A204.1 (cell line): Measurements from ENCODE around the gene PCNX4.

Source experiments
- FAIRE-seq: peaks from 2 replicates; lab custom pipeline; 2012; peaks lifted over from hg19 to GRCh38; lab: Jason Lieb, UNC

PCNX4 gene

DNA sequence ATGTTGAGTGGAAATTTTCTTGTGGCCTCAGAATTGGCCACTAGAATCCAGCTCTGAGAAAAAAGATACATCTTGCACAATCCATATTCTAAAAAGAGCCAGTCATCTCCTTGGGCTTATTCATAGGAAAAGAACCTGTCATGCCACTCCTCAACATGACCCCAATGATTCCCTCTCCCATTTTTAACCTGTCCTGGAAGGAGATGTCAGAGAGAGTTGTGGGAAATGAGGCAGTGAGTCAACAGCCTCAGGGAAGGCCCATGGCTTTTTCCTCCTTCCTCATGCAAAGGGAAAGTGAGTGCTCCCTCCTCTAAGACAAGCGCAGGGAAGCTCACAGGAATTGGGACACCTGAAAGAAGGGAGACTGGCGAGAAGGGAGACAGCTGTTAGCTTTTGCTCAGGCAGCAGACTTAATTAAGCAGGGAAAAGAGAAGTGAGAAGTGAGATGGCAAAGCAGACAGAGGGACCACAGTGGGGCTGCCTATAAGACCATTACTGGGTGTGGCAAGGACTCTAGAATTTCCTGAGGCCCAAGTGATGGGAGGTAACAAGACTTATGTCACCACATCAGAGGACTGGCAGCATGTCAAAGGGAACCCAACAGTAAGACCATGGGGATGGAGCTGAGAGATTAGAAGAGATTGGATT, 83.7 kb downstream of the PCNX4 start:
- FAIRE-seq = no peak

DNA sequence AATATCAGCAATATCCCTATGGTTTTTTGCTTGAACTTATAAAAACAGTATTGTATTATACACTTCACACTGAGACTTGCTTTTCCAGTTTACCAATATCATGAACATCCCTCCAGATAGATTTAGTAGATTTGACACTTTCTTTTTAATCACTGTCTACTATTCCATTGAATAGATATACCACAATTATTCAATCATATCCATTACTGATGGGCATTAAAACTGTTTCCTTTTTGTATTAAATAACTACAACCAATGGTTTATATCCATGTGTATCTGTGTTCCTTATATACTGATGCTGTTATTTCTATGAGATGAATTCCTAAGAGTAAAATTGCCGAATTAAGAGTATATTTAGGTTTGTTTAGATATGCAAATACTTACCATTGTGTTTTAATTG, 86.4 kb downstream of the PCNX4 start:
- FAIRE-seq = no peak

DNA sequence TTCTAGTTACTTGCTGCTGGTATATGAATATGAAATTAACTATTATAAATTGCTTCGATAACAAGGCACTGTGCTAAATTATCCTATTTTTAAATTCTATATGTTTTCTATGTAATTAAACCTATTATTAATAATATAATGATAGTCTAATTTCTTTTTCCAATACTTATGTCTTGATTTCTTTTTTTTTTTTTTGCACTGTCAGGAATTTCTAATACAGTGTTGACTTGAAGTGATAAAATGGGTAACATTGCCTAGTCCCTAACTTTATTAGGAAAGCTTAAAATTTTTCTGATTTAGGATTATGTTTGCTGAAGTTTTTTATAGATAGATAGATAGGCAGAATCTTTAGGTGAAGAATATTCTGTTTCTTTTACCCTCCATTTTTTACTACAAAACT, 87.1 kb downstream of the PCNX4 start:
- FAIRE-seq = peak; percentile 53

DNA sequence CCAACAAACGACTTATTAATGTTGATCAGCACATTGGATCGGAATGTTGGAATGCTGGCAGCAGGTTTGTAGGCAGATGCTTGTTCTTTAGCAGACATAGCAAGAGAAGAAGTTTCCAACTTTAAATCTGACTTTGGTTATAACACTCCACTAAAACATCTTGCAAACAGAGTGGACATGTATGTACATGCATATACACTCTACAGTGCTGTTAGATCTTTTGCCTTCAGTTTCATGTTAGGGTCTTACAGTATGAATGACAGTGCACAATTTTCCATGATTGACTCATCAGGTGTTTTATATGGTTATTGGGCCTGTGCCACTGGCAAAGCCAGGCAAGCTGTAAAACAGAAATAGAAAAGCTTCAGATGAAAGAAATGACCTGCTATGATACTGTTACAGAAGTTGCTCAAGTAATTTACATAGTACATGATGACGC, 87.7 kb downstream of the PCNX4 start:
- FAIRE-seq = no peak

DNA sequence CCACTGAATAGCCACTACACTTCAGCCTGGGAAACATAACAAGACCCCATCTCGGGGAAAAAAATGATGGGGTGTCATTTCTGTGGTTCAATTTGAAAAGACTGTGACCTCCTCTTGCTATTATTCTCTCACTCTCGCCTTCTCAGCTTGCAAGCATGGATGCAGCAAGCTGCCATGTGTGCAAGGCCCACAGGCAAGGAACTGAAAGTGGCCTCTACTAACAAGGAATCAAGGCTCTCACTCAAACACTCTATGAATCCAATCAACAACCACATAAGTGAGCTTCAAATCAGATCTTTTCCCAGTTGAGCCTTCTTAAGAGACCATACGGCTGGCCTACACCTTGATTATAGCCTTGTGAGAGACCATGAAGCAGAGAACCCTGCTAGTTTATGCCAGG, 91.4 kb downstream of the PCNX4 start:
- FAIRE-seq = no peak

DNA sequence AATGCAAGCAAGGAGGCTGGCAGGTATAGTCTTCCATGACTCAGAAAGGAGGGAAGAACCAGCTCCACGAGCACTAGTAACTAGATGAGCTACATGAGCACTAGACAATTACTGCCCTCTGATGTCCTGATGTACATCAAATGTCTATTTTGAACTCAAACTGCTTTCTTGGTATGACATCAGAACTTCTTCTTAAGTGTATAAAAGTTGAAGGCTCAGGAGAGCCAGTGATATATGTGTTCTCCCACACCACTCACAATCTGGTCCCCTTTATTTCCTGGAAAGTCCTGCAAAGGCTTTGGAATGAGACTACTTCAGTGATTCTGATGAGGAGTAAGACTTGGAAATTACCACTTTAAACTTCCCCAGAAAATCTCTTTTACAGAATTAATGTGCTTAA, 92.0 kb downstream of the PCNX4 start:
- FAIRE-seq = no peak

DNA sequence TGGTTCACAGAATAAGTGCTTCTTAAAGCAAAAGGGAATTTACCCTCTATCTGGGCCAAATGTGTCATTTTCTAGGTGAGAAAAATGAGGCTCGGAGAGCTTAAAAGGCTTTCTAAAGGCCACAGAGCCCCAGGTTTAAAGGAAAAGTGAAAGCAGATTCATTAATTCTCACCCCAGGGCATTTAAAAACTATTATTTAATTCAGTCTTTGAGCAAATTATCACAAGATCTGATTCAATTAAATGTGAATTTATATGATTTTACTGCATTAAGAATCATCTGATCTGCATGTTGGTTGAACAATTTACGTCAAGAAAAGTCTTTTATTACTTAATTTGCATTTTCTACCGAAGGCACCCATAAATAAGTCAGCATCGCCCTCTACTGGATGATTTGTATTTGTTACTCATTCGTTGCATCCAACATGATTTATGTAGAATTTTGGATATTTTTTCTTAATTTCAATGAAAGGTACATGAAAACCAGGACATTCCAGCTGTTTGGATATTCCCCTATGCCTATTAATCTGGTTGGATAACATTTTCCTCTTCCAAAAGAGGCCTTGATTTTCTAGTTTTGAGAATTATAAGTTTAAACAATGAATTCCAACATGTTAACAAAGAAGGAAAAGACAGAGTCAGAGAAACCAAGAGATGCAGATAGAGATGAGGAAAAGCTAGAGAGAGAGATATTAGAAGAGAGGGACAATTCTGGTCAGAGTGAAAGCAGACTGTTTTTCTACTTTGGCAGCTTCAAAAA, 92.6 kb downstream of the PCNX4 start:
- peak; percentile 97 for FAIRE-seq

DNA sequence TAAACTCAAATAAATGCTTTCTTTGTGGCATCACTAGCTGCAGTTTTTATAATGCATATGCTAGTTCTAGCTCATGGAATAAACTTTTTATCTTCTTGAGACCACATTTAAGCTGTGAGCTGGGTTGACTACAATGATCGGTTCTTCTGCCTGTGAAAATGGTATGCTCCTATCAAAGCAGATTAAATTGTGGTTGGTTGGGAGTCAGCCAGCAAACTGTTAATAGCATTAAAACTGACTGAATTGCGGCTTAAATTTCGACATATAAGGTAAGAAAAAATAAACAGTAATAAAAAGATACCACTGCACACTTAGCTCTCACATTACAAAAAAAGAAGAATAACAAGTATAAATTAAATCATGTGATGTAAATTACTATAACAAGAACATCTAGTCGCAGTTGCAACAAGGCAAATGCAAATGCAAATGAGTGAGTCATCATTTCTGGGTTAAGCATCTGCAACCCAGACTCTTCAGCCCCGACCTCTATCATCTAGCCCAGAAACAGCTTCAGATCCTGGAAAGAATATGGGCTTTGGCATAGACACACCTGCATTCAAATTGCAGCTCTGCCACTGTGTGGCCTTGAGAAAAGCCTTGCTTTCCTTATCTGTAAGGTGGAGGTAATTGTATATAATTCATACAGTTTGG, 93.3 kb downstream of the PCNX4 start:
- FAIRE-seq = no peak

DNA sequence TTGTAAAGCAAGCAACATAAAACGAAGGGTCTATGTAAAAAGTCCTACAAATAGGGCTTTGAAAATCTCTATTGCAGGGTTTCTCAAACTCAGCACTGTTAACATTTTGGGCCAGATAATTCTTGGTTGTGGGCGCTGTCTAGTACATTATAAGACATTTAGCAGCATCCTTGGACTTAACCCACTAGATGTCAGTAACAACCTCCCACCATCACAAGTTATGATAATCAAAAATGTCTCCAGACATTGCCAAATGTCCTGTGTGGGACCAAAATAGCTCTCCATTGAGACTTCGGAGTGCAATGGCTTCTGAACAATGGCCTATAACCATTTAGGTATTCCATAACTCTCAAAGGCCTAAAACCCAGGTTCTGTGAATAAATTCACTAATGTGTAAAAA, 96.4 kb downstream of the PCNX4 start:
- FAIRE-seq = no peak

DNA sequence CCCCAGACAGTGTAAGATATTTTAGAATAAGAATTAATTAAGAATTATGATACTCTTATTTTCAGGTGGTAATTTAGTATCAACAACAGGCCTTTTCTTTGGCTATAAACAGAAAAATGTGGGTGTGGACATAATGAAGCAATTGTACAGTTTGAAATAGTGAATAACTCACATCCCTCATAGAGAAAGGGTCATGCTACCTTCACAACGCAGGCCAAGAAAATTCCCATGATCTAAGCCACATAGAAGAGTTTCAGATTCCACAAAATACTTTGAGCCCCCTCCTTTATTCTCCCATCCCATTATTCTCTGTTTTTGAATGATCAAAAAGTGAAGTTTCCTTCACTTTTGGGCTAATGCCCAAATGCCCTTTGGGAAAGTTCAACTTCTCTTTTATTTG, 97.0 kb downstream of the PCNX4 start:
- FAIRE-seq = no peak

DNA sequence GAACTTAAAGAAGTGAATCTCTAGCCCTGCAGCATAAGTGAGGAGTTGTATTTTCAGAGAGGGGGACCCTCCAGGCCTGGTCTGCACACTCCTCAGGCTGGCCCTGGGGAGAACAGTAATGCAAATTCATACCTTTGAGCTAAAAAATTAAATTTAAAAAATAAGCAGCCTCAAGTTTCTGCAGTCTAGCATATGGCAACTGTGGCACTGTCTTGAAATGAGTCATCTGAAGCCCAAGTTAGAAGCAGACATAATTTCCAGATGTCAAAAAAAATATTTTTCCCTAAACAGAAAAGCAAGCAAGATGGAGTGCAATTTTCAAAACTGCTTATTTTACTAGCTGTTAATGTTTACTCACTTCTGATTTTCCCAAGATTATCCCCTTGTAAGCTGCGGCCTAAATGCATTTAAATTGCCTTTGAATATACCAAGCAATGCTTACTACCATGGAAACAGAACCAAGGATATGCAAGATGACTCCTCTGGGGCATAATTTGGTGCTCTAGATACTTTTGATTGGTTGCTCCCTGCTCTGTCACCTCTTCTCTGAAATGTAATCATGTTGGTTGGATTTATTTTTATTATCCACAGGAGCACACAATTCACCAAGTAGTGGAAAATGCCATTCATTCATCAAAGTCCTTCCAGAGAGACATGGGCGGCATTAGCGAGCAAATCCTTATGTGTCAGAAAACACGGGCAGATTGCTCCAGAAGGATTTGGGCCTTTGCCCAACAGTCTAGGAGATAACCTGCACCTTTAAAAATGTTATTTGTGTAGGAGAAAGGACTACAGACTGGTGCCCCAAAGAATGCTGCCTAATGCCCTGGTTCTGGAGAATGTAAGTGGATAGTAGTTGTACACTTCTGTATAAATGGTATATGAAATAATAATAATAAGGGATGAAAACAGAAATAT, 98.5 kb downstream of the PCNX4 start:
- FAIRE-seq = no peak

DNA sequence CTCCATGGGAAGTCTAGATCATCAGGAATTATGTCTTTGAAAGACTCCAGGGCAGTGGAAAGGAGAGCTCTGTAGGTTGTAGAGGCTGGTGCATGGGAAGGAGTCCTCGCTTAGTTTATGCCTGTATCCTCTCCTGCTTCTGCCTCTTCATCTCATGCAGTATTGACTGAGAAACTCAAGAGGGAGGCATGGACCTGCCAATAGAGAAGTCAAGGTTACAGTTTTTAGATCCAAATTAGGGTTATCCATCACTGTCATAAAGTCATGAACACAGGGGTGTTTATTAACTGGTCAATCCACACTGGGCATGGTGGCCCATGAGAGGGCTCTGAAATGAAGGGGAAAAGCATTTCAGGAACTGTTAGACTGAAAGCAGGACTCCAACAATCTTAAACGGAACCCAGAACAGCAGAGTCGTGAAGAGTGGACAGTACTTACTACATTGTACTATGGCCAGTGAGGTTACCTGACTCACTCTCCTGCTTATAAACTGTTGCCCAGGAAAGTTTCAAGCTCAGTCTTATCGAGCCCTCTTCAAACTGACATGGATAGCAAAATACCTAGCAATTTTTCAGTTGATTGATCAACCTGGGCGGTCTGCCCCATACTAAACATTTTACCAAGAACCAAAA, 103.6 kb downstream of the PCNX4 start:
- FAIRE-seq = no peak

DNA sequence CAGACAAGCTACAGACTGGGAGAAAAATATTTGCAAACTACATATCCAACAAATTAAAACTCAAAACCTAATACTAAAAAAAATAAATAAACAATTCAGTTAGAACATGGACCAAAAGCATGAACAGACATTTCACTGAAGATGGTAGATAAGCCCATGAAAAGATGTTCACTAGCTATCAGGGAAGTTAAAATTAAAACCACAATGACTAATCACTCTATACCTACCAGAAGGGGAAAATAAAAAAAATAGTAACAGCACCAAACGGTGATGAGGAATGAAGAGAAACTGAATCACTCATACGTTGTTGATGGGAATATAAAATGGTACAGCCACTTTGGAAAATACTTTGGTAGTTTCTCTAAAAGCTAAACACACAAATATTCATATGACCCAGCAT, 104.6 kb downstream of the PCNX4 start:
- no peak for FAIRE-seq

DNA sequence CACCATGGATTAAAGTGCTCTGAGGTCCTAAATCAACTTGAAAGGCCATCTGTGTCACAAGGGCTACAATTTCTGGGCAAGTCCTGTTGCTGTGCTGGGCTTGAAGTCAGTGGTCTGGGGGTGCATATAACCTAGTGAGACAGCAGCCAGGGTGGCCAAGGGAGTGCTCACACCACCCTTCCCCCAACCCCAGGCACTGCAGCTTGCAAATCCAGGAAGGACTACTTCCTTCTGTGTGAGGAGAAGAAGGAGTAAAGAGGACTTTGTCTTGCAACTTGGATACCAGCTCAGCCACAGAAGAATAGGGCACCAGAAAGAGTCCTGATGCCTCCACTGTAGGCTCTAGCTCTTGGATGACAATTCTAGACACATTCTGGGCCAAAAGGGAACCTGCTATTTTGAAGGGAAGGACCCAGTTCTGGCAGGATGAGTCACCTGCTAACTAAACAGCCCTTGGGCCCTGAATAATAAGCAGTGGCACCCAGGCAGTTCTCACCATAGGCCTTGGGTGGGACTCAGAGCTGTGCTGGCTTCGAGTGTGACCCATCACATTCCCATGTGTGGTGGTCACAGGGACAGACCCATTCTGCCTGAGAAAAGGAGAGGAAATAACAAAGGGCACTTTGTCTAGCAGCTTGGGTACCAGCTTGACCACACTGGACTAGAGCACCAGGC, 106.0 kb downstream of the PCNX4 start:
- no peak for FAIRE-seq

DNA sequence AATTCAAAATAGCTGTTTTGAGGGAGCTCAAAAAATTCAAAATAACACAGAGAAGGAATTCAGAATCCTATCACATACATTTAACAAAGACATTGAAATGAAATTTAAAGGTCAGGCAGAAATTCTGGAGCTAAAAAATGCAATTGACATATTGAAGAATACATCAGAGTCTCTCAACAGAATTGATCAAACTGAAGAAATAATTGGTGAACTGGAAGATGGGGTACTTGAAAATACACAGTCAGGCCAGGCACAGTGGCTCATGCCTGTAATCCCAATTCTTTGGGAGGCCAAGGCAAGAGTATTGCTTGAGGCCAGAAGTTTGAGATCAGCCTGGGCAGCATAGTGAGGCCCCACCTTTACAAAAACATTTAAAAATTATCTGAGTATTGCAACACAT, 107.6 kb downstream of the PCNX4 start:
- no peak for FAIRE-seq

DNA sequence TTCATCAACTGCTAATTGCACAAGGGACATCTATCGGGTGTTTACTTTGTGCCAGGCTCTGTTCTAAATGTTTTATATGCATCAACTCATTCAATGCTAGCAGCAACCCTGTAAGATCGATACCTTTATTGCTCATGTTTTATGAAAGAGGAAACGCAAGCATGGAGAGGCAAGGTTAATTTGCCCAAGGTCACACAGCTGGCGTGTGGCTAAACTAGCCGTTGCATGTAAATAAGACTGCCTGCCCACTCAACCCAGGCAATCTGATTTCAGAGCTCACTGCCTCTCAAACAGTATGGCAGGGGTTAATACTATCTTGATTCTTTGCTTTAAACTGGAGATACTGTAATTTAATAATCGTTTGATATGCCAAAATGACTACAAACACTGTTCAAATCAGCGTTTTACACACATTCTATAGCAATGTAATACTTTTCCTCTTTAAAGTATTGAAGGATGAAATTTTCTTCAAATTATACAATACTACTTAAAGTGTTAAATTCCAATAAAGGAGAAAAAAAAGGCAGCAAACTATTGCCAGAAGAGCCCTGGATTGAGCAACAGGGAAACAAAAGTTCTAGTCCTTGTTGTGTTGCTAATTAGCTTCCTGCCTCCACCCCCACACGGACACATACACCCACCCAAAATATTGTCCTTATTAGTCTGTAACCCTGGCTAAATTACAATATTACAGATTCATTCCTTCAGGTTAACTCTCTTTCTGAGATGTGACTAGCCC, 112.5 kb downstream of the PCNX4 start:
- no peak for FAIRE-seq

DNA sequence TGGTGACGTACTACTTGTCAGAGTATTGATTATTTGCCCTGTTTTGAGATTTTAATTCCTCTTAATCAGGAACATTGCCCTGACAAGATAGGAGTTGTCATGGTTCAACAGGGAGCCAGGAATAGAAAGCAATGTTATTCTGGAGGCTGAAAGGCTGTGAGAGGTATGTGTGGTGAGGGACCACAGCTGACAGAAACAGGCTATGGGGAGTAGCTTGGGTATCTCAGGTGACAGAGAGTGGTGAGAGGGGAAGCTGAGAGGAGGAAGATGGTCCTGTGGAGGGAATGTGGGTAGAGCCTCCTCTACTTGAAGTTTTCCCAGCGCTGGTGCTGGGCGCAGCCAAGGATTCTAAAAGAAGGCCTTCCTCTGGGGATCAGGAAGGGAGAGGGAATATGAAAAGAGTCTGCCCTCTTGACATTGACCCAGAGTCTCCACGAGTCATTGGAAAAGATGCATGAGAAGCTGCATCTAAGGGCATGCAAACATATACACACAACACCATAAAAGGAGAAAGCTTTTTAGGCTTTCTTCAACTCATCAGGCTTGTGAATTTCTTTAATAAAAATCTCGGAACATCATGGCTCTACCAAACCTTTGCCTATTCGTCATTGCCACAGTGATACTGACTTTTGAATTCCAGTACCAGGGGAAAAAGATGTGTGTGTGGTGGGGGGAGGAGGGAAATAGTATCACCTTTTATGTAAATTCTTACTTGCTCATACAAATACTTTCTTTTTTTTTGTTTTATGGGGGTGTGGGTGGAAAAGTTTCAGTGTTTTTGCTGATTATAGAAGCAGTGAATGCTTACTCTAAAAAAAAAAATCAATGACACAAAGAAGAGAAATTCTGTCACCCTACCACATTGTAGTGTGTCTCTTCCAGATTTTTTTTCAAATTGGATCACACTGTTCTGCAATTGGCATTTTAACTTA, 113.4 kb downstream of the PCNX4 start:
- FAIRE-seq = no peak

DNA sequence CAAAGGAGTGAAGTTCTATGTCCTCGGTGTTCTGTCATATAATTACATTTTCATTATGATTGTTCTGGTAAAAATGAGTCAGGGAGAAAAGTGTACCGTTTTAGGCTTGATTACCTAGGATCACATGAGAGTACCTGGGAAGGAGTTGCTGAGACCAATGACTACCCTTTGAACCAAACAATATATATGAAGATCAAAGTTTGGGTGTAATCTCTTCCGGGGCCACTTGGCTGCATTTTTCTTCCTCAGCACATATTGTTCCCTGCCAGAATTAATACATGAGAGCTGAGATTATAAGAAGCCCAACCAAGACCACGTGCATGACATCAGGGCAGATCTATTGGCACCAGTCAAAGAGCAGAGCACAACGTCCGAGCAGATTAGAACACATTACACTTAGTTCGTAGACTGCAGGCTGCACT, 114.5 kb downstream of the PCNX4 start:
- no peak for FAIRE-seq

DNA sequence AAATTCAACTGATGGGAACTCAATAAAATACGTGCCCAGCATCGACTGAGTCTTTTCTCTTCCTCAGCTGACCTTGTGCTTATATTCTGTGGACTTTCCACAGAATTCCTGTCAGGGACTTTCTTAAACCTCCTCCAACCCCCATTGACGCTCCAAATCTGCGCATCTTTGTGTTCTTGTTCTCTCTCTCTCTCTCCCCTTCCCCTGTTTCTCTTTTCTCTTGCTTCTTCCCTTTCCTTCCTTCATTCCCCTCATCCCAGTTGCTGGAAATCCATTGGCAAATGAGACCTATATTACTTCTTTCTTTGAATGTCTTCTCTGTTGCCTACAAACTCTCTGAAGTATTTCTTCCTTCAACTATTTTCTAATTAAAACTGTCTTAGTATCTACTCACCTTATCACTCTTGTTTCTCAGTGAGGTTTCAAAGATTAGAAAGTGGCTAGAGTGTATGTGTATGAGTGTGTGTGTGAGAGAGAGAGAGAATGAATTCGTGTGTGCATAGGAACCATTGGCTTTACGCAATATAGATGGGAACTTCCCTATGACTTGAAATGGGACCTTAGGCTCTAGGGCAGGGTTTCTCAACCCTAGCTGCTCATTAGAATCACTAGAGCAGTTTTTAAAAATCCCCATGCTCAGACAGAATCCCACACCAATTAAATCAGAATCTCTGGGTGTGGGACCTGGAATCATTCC, 115.3 kb downstream of the PCNX4 start:
- FAIRE-seq = no peak
